GM23338 (cell line): ENCODE data around the gene OR2M4.

Experiments
- CREB1 ChIP-seq: fragments of 250-450 bp; sonication (Bioruptor Pico); IDR thresholded peaks from 2 replicates; pipeline ENCODE4 v1.5.0; 2020; ENCODE audit warnings: low read depth, mild to moderate bottlenecking, moderate library complexity
- EZH2 ChIP-seq: fragments of 200-600 bp; sonication (generic); IDR thresholded peaks from one replicate; pipeline ENCODE4 v1.8.0; 2017; ENCODE audit warnings: antibody characterized with exemption, mild to moderate bottlenecking, low read depth; ENCODE audit not compliant: unreplicated experiment
- EZH2phosphoT487 ChIP-seq: fragments of 200-600 bp; sonication (generic); IDR thresholded peaks from one replicate; pipeline ENCODE4 v1.8.1; 2018; ENCODE audit warnings: antibody characterized with exemption; ENCODE audit not compliant: unreplicated experiment
- JUNB ChIP-seq: IDR thresholded peaks from one replicate; pipeline ENCODE4 v1.6.1; 2016; ENCODE audit warnings: antibody characterized with exemption; ENCODE audit not compliant: unreplicated experiment
- POLR2AphosphoS5 ChIP-seq: IDR thresholded peaks from 2 replicates; pipeline ENCODE4 v1.6.1; 2016; ENCODE audit warnings: antibody characterized with exemption, low read depth
- TF ChIP-seq, protein P1 (sequence below), 2 experiments: fragments of 200-600 bp in 1 of 2; sonication (generic) in 1 of 2; conservative IDR thresholded peaks; 2 replicates each; pipeline versions ENCODE4 v1.5.1 to v1.6.1; 2016 to 2017; ENCODE audit warnings: antibody characterized with exemption in 2 of 2, low read depth in 2 of 2, mild to moderate bottlenecking in 2 of 2, moderate library complexity in 1 of 2
- TF ChIP-seq, protein P2 (sequence below): IDR thresholded peaks from one replicate; pipeline ENCODE4 v1.6.1; 2018; ENCODE audit warnings: antibody characterized with exemption; ENCODE audit not compliant: unreplicated experiment

DNA sequence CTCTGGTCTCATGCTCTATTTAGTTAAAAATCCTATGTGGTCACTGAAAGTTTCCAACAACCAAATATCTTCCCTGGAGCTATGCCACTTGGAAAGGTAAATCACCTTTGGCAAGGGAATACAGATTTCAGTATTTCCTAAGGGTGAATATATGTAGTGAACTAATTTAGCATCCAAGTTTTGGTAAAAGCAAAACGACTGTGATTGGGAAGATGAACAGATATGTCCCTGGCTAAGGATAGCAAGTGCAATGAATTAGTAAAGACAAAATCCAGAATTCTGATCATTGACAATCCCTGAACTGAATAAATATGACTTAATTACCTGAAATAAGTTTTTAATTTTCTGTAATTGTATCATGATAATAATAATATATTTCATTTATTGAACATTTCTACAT is 46.7 kb downstream of the OR2M4 start, which contains the start of gene OR2T33:
- TF ChIP-seq, protein P1, sequence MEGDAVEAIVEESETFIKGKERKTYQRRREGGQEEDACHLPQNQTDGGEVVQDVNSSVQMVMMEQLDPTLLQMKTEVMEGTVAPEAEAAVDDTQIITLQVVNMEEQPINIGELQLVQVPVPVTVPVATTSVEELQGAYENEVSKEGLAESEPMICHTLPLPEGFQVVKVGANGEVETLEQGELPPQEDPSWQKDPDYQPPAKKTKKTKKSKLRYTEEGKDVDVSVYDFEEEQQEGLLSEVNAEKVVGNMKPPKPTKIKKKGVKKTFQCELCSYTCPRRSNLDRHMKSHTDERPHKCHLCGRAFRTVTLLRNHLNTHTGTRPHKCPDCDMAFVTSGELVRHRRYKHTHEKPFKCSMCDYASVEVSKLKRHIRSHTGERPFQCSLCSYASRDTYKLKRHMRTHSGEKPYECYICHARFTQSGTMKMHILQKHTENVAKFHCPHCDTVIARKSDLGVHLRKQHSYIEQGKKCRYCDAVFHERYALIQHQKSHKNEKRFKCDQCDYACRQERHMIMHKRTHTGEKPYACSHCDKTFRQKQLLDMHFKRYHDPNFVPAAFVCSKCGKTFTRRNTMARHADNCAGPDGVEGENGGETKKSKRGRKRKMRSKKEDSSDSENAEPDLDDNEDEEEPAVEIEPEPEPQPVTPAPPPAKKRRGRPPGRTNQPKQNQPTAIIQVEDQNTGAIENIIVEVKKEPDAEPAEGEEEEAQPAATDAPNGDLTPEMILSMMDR (conservative IDR thresholded peaks at IDR 0.05; ENCODE audit: low read depth in 2 of 2) = no peak
- TF ChIP-seq, protein P2, sequence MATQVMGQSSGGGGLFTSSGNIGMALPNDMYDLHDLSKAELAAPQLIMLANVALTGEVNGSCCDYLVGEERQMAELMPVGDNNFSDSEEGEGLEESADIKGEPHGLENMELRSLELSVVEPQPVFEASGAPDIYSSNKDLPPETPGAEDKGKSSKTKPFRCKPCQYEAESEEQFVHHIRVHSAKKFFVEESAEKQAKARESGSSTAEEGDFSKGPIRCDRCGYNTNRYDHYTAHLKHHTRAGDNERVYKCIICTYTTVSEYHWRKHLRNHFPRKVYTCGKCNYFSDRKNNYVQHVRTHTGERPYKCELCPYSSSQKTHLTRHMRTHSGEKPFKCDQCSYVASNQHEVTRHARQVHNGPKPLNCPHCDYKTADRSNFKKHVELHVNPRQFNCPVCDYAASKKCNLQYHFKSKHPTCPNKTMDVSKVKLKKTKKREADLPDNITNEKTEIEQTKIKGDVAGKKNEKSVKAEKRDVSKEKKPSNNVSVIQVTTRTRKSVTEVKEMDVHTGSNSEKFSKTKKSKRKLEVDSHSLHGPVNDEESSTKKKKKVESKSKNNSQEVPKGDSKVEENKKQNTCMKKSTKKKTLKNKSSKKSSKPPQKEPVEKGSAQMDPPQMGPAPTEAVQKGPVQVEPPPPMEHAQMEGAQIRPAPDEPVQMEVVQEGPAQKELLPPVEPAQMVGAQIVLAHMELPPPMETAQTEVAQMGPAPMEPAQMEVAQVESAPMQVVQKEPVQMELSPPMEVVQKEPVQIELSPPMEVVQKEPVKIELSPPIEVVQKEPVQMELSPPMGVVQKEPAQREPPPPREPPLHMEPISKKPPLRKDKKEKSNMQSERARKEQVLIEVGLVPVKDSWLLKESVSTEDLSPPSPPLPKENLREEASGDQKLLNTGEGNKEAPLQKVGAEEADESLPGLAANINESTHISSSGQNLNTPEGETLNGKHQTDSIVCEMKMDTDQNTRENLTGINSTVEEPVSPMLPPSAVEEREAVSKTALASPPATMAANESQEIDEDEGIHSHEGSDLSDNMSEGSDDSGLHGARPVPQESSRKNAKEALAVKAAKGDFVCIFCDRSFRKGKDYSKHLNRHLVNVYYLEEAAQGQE = no peak
- TF ChIP-seq POLR2AphosphoS5 (no peak), EZH2 (no peak), CREB1 (no peak), EZH2phosphoT487 (no peak), JUNB (no peak)
